Kidney (tissue), 14 donors: ENCODE data around the gene CCL25. TPM values are rescaled to one million over a fixed set of nuclear protein-coding genes. Genes with fewer than 3 reads are reported as not detected.

Experiments used
- DNase-seq, 5 donors: peaks; one replicate each; pipeline ENCODE4 v3.0.0-alpha.2; 2013 to 2020
- FAIRE-seq: peaks from 2 replicates; lab custom pipeline; 2012; peaks lifted over from hg19 to GRCh38; lab: Jason Lieb, UNC
- H3K27ac ChIP-seq, 2 donors: one replicate each; pipeline ENCODE4 v1.7.0; 2013; ENCODE audit warnings: low read depth in 2 of 2, low read length in 2 of 2, inconsistent platforms in 1 of 2
- H3K27me3 ChIP-seq: one replicate; pipeline ENCODE4 v1.7.1; 2013; ENCODE audit warnings: low read length, inconsistent platforms; ENCODE audit not compliant: control insufficient read depth, insufficient read depth
- H3K36me3 ChIP-seq, 3 donors: one replicate each; pipeline versions ENCODE4 v1.7.0 to v1.7.1; 2013; ENCODE audit warnings: low read length in 3 of 3, control low read depth in 1 of 3, inconsistent platforms in 1 of 3; ENCODE audit not compliant: insufficient read depth in 3 of 3, control insufficient read depth in 2 of 3
- H3K4me1 ChIP-seq, 3 donors: one replicate each; pipeline versions ENCODE4 v1.7.0 to v1.7.1; 2013; ENCODE audit warnings: low read length in 3 of 3, inconsistent platforms in 1 of 3, low read depth in 1 of 3; ENCODE audit not compliant: control insufficient read depth in 2 of 3, insufficient read depth in 2 of 3
- H3K4me3 ChIP-seq, 3 donors: one replicate each; pipeline versions ENCODE4 v1.7.0 to v1.8.1; 2013; ENCODE audit warnings: low read length in 3 of 3, control low read depth in 1 of 3, inconsistent platforms in 1 of 3
- H3K9ac ChIP-seq, 3 donors: one replicate each; pipeline versions ENCODE4 v1.7.0 to v1.7.1; 2013; ENCODE audit warnings: low read length in 3 of 3, control low read depth in 1 of 3, inconsistent platforms in 1 of 3
- H3K9me3 ChIP-seq, 3 donors: one replicate each; pipeline versions ENCODE4 v1.7.0 to v1.7.1; 2013; ENCODE audit warnings: low read length in 3 of 3, control low read depth in 1 of 3, inconsistent platforms in 1 of 3; ENCODE audit not compliant: control insufficient read depth in 2 of 3, insufficient read depth in 1 of 3
- CTCF ChIP-seq: IDR thresholded peaks from 3 replicates; pipeline ENCODE4 v1.5.1; 2012; ENCODE audit warnings: mild to moderate bottlenecking, moderate library complexity, borderline replicate concordance; ENCODE audit not compliant: insufficient read depth; ENCODE audit errors: extremely low read depth
- intact Hi-C: fragments of 100-400 bp; cut with DNase I; formaldehyde crosslinking; loops from one replicate; pipeline ENCODE4 v1.11.1; 2022
- polyA plus RNA-seq: library from polyadenylated mRNA; stranded (reverse); fragments of 350-450 nt; fragmentation: Illumina TruSeq; extraction: RNeasy Lipid Tissue Mini Kit (QIAGEN cat#74804); gene quantifications from one replicate; pipeline ENCODE4 v1.2.3, GENCODE V29; 2014; ENCODE audit warnings: low read depth, low replicate concordance; ENCODE audit not compliant: insufficient read depth
- total RNA-seq: library from RNA; stranded (reverse); fragmentation: NEBNext Ultra II Directional; extraction: Animal tissue kit (Norgen Biotek cat#: 25700); gene quantifications from one replicate; pipeline ENCODE4 v1.2.1, GENCODE V29; 2021
- donor health status: control.
- donor health status: control.
- donor health status: control.
- donor health status: control.
- donor health status: control.
- donor health status: DM: yes; HTN: yes; CAD: no.
- donor health status: Normal renal cell carcinoma (clear cell type).

CCL25 gene
- total and polyA plus RNA-seq, 2 donors from 2014 or later = not detected

- no peak for TF ChIP-seq CTCF
- Histone ChIP-seq H3K27ac (no peak overlapping the region), H3K4me3 (no peak overlapping the region), H3K9me3 (peaks cover 0 to 10% (median 0%) of the 10 kb centered on the region in 3 donors), H3K4me1 (no peaks in the 10 kb centered on the region), H3K36me3 (peaks cover 0 to 8% (median 0%) of the 10 kb centered on the region in 3 donors), H3K27me3 (no peaks in the 10 kb centered on the region), H3K9ac (no peak overlapping the region)
- FAIRE-seq (no peak), DNase-seq (no peak)
- intact Hi-C loops = no loop called here
Observed at GRCh38 chr19:8089664-8090601, 37.4 kb downstream of the CCL25 start.

- DNase-seq = no peak
- FAIRE-seq = no peak
- H3K36me3 ChIP-seq = peaks cover 0 to 11% (median 0%) of the 10 kb centered on the region in 3 donors
- no peak for TF ChIP-seq CTCF
- H3K27me3 ChIP-seq = no peaks in the 10 kb centered on the region
- no peak overlapping the region for H3K4me3 ChIP-seq
- no peak overlapping the region for H3K9ac ChIP-seq
- H3K4me1 ChIP-seq = no peaks in the 10 kb centered on the region
- intact Hi-C loops = no loop called here
- H3K27ac ChIP-seq = no peak overlapping the region
- H3K9me3 ChIP-seq = peaks cover 3 to 18% (median 4%) of the 10 kb centered on the region in 3 donors
Observed at GRCh38 chr19:8090950-8091349, 38.4 kb downstream of the CCL25 start.

- Histone ChIP-seq H3K27me3 (no peaks in the 10 kb centered on the region), H3K36me3 (peaks cover 0 to 11% (median 0%) of the 10 kb centered on the region in 3 donors), H3K9ac (no peak overlapping the region), H3K9me3 (peaks cover 6 to 28% (median 7%) of the 10 kb centered on the region in 3 donors), H3K27ac (no peak overlapping the region), H3K4me1 (no peaks in the 10 kb centered on the region), H3K4me3 (no peak overlapping the region)
- no peak for FAIRE-seq
- no peak for DNase-seq
- TF ChIP-seq CTCF = no peak
- intact Hi-C loops = no loop called here
Observed at GRCh38 chr19:8093740-8094139, 41.2 kb downstream of the CCL25 start.
